Transverse colon (tissue), 3 donors: ENCODE results near the gene KIAA1217.

Experiments used
- CTCF ChIP-seq, 5 experiments: fragments of 200-600 bp in 3 of 5; fragments of 450-650 bp in 2 of 5; sonication (generic) in 3 of 5; IDR thresholded peaks; 1 replicate in 2 of 5; 2 replicates in 3 of 5; pipeline ENCODE4 v1.5.1; 2016 to 2017; ENCODE audit warnings: antibody characterized with exemption in 5 of 5, inconsistent platforms in 3 of 5, mild to moderate bottlenecking in 2 of 5, moderate library complexity in 1 of 5
- EP300 ChIP-seq: sonication (generic); formaldehyde crosslinking; IDR thresholded peaks from one replicate; pipeline ENCODE4 v1.6.1; 2017; ENCODE audit warnings: antibody characterized with exemption, low read depth

- TF ChIP-seq EP300 (no peak), CTCF (IDR thresholded peaks at IDR 0.05) (no peak)
These were observed 133.0 kb downstream of the KIAA1217 start for GRCh38 chr10:24341897-24342296.
